Measurements from ENCODE around the gene NUP37. TPM values are rescaled to one million over a fixed set of nuclear protein-coding genes. Genes with fewer than 3 reads are reported as not detected.
"Not testable (repeated sequence)": the region's sequence is repeated elsewhere in the genome, so short reads cannot be mapped to it uniquely, and the experiment has no call there.

Gene NUP37, protein sequence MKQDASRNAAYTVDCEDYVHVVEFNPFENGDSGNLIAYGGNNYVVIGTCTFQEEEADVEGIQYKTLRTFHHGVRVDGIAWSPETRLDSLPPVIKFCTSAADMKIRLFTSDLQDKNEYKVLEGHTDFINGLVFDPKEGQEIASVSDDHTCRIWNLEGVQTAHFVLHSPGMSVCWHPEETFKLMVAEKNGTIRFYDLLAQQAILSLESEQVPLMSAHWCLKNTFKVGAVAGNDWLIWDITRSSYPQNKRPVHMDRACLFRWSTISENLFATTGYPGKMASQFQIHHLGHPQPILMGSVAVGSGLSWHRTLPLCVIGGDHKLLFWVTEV
- 23.7 TPM for polyA plus RNA-seq (2012; ENCODE audit: insufficient read depth, insufficient read length, low read depth)

- Histone ChIP-seq H3K4me1 (no peaks in the 10 kb centered on the region), H3K27me3 (no peaks in the 10 kb centered on the region), H3K4me3 (ENCODE audit: low read depth, low read length) (peak within 1 kb of the TSS; percentile 86), H3K36me3 (peaks cover 9% of the 10 kb centered on the region), H3K9me3 (no peaks in the 10 kb centered on the region)
- TF ChIP-seq, protein P1, sequence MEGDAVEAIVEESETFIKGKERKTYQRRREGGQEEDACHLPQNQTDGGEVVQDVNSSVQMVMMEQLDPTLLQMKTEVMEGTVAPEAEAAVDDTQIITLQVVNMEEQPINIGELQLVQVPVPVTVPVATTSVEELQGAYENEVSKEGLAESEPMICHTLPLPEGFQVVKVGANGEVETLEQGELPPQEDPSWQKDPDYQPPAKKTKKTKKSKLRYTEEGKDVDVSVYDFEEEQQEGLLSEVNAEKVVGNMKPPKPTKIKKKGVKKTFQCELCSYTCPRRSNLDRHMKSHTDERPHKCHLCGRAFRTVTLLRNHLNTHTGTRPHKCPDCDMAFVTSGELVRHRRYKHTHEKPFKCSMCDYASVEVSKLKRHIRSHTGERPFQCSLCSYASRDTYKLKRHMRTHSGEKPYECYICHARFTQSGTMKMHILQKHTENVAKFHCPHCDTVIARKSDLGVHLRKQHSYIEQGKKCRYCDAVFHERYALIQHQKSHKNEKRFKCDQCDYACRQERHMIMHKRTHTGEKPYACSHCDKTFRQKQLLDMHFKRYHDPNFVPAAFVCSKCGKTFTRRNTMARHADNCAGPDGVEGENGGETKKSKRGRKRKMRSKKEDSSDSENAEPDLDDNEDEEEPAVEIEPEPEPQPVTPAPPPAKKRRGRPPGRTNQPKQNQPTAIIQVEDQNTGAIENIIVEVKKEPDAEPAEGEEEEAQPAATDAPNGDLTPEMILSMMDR (IDR thresholded peaks at IDR 0.05; ENCODE audit: low read depth, low read length) = no peak
- DNase-seq = peak; percentile 94
Observed at GRCh38 chr12:102119674-102120563, at the start of gene NUP37, which contains the start of gene PARPBP. Gene NUP37 (minus strand): TSS chr12:102120114. CDS start chr12:102118518, 1,596 bp downstream. Gene PARPBP (plus strand): TSS chr12:102120183. CDS start chr12:102123889, 3,706 bp downstream.

GRCh38 chr12:102167821-102168604, 48.1 kb upstream of the NUP37 start:
- no peaks in the 10 kb centered on the region for H3K9me3 ChIP-seq
- no peaks in the 10 kb centered on the region for H3K4me1 ChIP-seq
- DNase-seq = no peak
- no peaks in the 10 kb centered on the region for H3K27me3 ChIP-seq
- no peak overlapping the region for H3K4me3 ChIP-seq (ENCODE audit: low read depth, low read length)
- TF ChIP-seq, protein P1 (IDR thresholded peaks at IDR 0.05; ENCODE audit: low read depth, low read length) = no peak
- no peaks in the 10 kb centered on the region; the same call in none of the 2 replicates for H3K36me3 ChIP-seq

GRCh38 chr12:102163383-102163782, 43.5 kb upstream of the NUP37 start:
- Histone ChIP-seq H3K4me3 (ENCODE audit: low read depth, low read length) (no peak overlapping the region), H3K4me1 (no peaks in the 10 kb centered on the region), H3K9me3 (no peaks in the 10 kb centered on the region), H3K27me3 (no peaks in the 10 kb centered on the region), H3K36me3 (no peaks in the 10 kb centered on the region)
- no peak for DNase-seq
- TF ChIP-seq, protein P1 (IDR thresholded peaks at IDR 0.05; ENCODE audit: low read depth, low read length) = no peak

- H3K36me3 ChIP-seq; H3K4me3 ChIP-seq (ENCODE audit: low read depth, low read length); H3K27me3 ChIP-seq; H3K4me1 ChIP-seq; DNase-seq; H3K9me3 ChIP-seq: not testable (repeated sequence)
Observed at GRCh38 chr12:102155206-102155605, 35.3 kb upstream of the NUP37 start.

DNA sequence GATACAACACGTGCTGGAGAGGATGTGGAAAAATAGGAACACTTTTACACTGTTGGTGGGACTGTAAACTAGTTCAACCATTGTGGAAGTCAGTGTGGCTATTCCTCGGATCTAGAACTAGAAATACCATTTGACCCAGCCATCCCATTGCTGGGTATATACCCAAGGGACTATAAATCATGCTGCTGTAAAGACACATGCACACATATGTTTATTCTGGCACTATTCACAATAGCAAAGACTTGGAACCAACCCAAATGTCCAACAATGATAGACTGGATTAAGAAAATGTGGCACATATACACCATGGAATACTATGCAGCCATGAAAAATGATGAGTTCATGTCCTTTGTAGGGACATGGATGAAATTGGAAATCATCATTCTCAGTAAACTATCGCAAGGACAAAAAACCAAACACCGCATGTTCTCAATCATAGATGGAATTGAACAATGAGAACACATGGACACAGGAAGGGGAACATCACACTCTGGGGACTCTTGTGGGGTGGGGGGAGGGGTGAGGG, 27.2 kb upstream of the NUP37 start:
- not testable (repeated sequence) for H3K36me3 ChIP-seq; H3K27me3 ChIP-seq; H3K4me1 ChIP-seq; H3K9me3 ChIP-seq; H3K4me3 ChIP-seq (ENCODE audit: low read depth, low read length); DNase-seq

GRCh38 chr12:102144221-102144620, 24.3 kb upstream of the NUP37 start:
- H3K9me3 ChIP-seq = no peaks in the 10 kb centered on the region
- no peak for DNase-seq
- H3K27me3 ChIP-seq = no peaks in the 10 kb centered on the region
- H3K4me3 ChIP-seq (ENCODE audit: low read depth, low read length) = no peak overlapping the region
- H3K36me3 ChIP-seq = no peaks in the 10 kb centered on the region; the same call in 1 of the 2 replicates
- H3K4me1 ChIP-seq = no peaks in the 10 kb centered on the region
- TF ChIP-seq, protein P1 (IDR thresholded peaks at IDR 0.05; ENCODE audit: low read depth, low read length) = no peak

- H3K27me3 ChIP-seq; DNase-seq; H3K4me3 ChIP-seq (ENCODE audit: low read depth, low read length); H3K4me1 ChIP-seq; H3K9me3 ChIP-seq; H3K36me3 ChIP-seq: not testable (repeated sequence)
Observed at GRCh38 chr12:102142866-102143373, 23.0 kb upstream of the NUP37 start.

GRCh38 chr12:102137619-102138018, 17.7 kb upstream of the NUP37 start:
- not testable (repeated sequence) for DNase-seq; H3K36me3 ChIP-seq; H3K4me1 ChIP-seq; H3K27me3 ChIP-seq; H3K9me3 ChIP-seq; H3K4me3 ChIP-seq (ENCODE audit: low read depth, low read length)

GRCh38 chr12:102131442-102131841, 11.5 kb upstream of the NUP37 start:
- not testable (repeated sequence) for H3K4me1 ChIP-seq; H3K4me3 ChIP-seq (ENCODE audit: low read depth, low read length); H3K27me3 ChIP-seq; H3K9me3 ChIP-seq; DNase-seq
- peaks cover 27% of the 10 kb centered on the region for H3K36me3 ChIP-seq

DNA sequence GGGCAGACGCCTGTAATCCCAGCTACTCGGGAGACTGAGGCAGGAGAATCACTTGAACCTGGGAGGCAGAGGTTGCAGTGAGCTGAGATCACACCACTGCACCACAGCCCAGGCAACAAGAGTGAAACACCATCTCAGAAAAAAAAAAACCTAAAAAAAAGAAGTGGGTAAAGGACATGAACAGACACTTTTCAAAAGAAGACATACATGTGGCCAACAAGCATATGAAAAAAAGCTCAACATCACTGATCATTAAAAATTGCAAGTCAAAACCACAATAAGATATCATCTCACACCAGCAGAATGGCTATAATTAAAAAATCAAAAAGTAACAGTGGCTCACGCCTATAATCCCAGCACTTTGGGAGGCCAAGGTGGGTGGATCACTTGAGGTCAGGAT, 10.8 kb upstream of the NUP37 start:
- DNase-seq; H3K27me3 ChIP-seq; H3K9me3 ChIP-seq; H3K4me3 ChIP-seq (ENCODE audit: low read depth, low read length); H3K4me1 ChIP-seq: not testable (repeated sequence)
- peaks cover 34% of the 10 kb centered on the region for H3K36me3 ChIP-seq
